Colonic mucosa (tissue), 4 donors: ENCODE data around the gene SUSD4. TPM values are rescaled to one million over a fixed set of nuclear protein-coding genes. Genes with fewer than 3 reads are reported as not detected.

Experiments
- DNase-seq: peaks from one replicate; pipeline ENCODE4 v3.0.0-alpha.2; 2020
- H3K27ac ChIP-seq: fragments of 200-600 bp; one replicate; pipeline ENCODE4 v1.8.0; 2021
- H3K27me3 ChIP-seq: fragments of 200-600 bp; one replicate; pipeline ENCODE4 v1.8.0; 2021
- H3K36me3 ChIP-seq: fragments of 200-600 bp; one replicate; pipeline ENCODE4 v1.8.0; 2021
- H3K4me1 ChIP-seq: fragments of 200-600 bp; one replicate; pipeline ENCODE4 v1.8.0; 2021; ENCODE audit warnings: mild to moderate bottlenecking
- H3K4me3 ChIP-seq: fragments of 200-600 bp; one replicate; pipeline ENCODE4 v1.8.0; 2021
- H3K9ac ChIP-seq, 2 donors: one replicate each; pipeline ENCODE4 v1.7.0; 2013; ENCODE audit warnings: control low read depth in 2 of 2, low read depth in 2 of 2, low read length in 2 of 2
- H3K9me3 ChIP-seq: fragments of 200-600 bp; one replicate; pipeline ENCODE4 v1.8.0; 2021
- intact Hi-C: fragments of 100-400 bp; cut with DNase I; formaldehyde crosslinking; loops from one replicate; pipeline ENCODE4 v1.14.1; 2022
- total RNA-seq, 2 donors: library from RNA; stranded (reverse); fragmentation: NEBNext Ultra II Directional in 1 of 2; extraction: Animal tissue kit (Norgen Biotek cat#: 25700) in 1 of 2; gene quantifications; one replicate each; pipeline ENCODE4 v1.2.1, GENCODE V29; 2021
- TF ChIP-seq, protein P1 (sequence below): fragments of 200-600 bp; IDR thresholded peaks from one replicate; pipeline ENCODE4 v1.8.0; 2022; ENCODE audit warnings: antibody characterized with exemption, mild to moderate bottlenecking
- donor health status: healthy.
- donor health status: DM: no; HTN: no; CAD: no.
- donor health status: DM: no; HTN: no; CAD: no.

SUSD4 gene
- total RNA-seq, 2 donors from 2014 or later = 0.15 to 0.37 TPM

DNA sequence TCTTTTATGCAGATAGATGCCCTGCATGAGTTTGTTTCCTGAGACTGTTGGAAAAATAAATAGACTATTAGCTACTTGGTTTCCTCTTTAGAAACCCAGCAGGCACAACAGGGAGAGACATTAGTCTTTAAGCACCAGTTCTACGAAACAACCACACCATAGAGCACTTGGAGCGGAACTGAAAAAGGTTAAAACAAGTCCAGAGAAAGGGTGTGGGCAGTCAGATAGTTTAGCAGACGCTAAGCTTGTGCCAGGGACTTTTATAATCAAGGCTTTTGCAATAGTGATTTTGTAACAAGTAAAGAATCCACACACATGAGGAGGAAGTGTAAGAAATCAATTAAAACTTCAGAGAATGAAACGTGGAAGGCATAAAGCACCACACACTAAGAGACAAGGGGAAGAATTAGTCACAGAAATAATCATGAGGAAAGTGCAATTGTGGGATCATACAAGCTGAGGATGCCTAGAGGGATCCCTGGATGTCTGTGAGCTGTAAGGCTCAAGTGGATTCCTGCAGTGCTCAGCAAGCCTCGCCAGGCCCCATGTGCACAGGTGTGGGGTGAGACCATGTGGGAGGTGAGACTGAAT, 183.2 kb downstream of the SUSD4 start:
- DNase-seq = no peak
- no peaks in the 10 kb centered on the region for H3K27me3 ChIP-seq
- H3K36me3 ChIP-seq = no peaks in the 10 kb centered on the region
- H3K4me3 ChIP-seq = no peak overlapping the region
- H3K27ac ChIP-seq = no peak overlapping the region
- intact Hi-C loops = no loop called here
- no peaks in the 10 kb centered on the region for H3K9me3 ChIP-seq
- H3K4me1 ChIP-seq = no peaks in the 10 kb centered on the region
- H3K9ac ChIP-seq = no peak overlapping the region
- TF ChIP-seq, protein P1, sequence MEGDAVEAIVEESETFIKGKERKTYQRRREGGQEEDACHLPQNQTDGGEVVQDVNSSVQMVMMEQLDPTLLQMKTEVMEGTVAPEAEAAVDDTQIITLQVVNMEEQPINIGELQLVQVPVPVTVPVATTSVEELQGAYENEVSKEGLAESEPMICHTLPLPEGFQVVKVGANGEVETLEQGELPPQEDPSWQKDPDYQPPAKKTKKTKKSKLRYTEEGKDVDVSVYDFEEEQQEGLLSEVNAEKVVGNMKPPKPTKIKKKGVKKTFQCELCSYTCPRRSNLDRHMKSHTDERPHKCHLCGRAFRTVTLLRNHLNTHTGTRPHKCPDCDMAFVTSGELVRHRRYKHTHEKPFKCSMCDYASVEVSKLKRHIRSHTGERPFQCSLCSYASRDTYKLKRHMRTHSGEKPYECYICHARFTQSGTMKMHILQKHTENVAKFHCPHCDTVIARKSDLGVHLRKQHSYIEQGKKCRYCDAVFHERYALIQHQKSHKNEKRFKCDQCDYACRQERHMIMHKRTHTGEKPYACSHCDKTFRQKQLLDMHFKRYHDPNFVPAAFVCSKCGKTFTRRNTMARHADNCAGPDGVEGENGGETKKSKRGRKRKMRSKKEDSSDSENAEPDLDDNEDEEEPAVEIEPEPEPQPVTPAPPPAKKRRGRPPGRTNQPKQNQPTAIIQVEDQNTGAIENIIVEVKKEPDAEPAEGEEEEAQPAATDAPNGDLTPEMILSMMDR = no peak

DNA sequence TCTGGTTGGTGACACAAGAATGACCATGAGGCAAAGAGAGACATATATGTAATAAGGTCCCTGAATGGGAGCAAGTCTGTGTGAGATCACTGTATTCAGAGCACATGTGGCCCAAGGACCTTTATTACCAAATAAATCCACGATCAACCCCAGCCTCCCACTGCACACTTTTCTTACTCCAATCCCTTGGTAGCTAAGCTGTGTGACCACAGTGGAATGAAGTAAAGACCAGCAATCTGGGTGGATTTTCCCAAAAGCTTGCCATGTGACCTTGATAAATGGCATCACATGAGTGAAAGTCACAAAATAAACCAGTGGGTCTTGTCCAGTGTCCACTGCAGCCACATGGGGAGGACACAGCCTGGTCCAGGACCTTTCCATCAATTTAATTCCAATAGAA, 184.2 kb downstream of the SUSD4 start:
- Histone ChIP-seq H3K36me3 (no peaks in the 10 kb centered on the region), H3K4me1 (no peaks in the 10 kb centered on the region), H3K27ac (no peak overlapping the region), H3K4me3 (no peak overlapping the region), H3K27me3 (no peaks in the 10 kb centered on the region), H3K9ac (no peak overlapping the region), H3K9me3 (no peaks in the 10 kb centered on the region)
- intact Hi-C loops = no loop called here
- TF ChIP-seq, protein P1 = no peak
- DNase-seq = no peak

DNA sequence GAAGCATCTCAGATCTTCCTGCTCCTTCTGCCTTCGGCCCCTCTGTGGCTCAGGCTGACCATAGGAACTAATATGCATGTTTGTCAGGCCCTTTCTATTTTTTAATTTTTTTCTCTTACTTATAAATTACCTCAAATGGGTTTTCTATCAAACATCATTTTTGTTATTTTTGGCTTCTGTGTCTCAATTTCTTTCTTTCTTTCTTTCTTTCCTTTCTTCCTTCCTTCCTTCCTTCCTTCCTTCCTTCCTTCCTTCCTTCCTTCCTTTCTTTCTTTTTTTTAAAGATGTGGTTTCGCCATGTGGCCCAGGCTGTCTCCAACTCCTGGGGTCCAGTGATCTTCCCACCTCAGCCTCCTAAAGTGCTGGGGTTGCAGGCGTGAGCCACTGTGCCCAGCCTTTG, 184.7 kb downstream of the SUSD4 start:
- no peak overlapping the region for H3K27ac ChIP-seq

DNA sequence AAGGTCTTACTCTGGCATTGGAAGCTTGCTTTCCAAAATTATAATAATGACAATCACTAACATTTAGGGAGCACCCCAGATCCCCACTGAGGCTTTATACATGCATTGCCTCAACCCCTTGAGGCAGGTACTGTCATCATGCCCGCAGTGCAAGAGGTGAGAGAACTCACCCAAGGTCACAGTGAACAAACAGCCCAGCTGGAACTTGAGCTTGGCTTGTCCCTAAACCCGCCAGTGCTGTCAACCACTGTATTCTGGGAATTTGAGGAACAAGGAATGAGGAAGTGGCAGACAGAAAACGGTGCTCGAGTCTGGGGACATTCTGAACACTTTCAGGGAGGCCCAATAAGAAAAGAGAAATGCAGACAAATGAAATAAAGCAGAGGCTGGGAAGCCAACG, 186.3 kb downstream of the SUSD4 start:
- no peak overlapping the region for H3K27ac ChIP-seq
- no peaks in the 10 kb centered on the region for H3K27me3 ChIP-seq
- no peak overlapping the region for H3K9ac ChIP-seq
- no peaks in the 10 kb centered on the region for H3K9me3 ChIP-seq
- H3K4me3 ChIP-seq = no peak overlapping the region
- intact Hi-C loops = no loop called here
- peak; percentile 24 for DNase-seq
- no peaks in the 10 kb centered on the region for H3K36me3 ChIP-seq
- no peaks in the 10 kb centered on the region for H3K4me1 ChIP-seq
- TF ChIP-seq, protein P1 = no peak

More for the DNA sequence above, 184.7 kb downstream of the SUSD4 start:
- Histone ChIP-seq H3K9me3 (no peaks in the 10 kb centered on the region), H3K4me1 (no peaks in the 10 kb centered on the region), H3K36me3 (no peaks in the 10 kb centered on the region), H3K27me3 (no peaks in the 10 kb centered on the region), H3K9ac (no peak overlapping the region), H3K4me3 (no peak overlapping the region)
- intact Hi-C loops = no loop called here
- DNase-seq = no peak
- TF ChIP-seq, protein P1 = no peak

DNA sequence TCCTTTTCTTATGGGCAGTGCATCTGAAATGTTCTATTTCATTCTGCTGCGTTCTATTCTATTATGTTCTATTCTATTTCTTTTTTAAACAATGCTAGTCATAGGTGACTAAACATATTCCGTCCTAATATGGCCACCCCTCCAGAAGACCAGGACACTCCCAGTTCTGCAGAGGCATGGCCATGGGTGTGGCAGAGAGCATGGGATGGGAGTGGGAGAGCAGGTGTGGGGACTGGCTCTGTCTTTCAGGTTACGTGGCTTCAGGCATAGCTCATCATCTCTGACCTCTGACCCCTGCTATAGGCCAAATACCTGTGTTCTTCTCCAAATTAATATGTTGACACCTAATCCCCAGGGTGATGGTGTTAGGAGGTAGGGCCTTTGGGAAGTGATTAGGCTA, 187.5 kb downstream of the SUSD4 start:
- Histone ChIP-seq H3K27ac (no peak overlapping the region), H3K27me3 (no peaks in the 10 kb centered on the region), H3K4me3 (no peak overlapping the region), H3K9me3 (no peaks in the 10 kb centered on the region), H3K36me3 (no peaks in the 10 kb centered on the region), H3K9ac (no peak overlapping the region), H3K4me1 (no peaks in the 10 kb centered on the region)
- intact Hi-C loops = no loop called here
- TF ChIP-seq, protein P1 = no peak
- DNase-seq = no peak
